GM13976 (cell line): ENCODE results near the gene ZNF396.

Experiments used
- DNase-seq: peaks from one replicate; pipeline ENCODE4 v3.0.0; 2012; ENCODE audit warnings: low spot score
- CTCF ChIP-seq: IDR thresholded peaks from 2 replicates; pipeline ENCODE4 v1.5.1; 2012; ENCODE audit warnings: borderline replicate concordance, mild to moderate bottlenecking; ENCODE audit not compliant: insufficient read depth; ENCODE audit errors: extremely low read depth, missing control alignments, control extremely low read depth
- in situ Hi-C: fragments of 300-500 bp; cut with MboI; formaldehyde crosslinking; loops from one replicate; pipeline ENCODE4 v1.12.0; 2022; ENCODE audit warnings: low sequenced_read_pairs, mixed read lengths, inconsistent platforms; ENCODE audit not compliant: unreplicated experiment

Gene ZNF396

DNA sequence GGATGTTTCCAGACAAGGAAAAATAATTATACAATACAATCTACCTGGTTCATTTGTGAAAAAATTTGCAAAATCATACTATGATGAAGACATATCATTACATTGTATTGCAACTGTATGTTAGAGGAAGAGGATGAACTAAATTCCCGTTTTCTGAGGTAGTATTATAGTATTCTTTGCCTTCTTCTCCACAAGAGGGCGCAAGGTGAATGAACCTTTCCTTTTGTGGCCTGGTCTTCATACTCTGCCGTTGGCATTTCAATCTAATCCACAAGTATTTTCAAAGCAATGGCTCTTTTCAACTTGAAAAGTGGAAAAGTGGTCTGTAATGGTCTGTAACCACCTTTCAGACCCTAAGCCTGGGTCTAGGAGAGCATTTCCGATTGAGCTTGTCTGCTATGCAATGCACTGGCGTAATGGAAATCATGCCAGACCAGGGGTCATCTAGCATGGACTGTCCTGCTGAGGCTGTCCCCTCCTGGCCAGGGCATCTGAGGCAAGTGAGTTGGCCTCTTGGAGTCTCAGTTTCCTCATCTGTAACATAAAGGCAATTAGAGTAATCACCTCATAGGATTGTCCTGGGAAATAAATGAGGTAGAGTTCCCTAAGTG, 30.8 kb upstream of the ZNF396 start:
- DNase-seq: peak; percentile 68
- in situ Hi-C loops: loop anchor here (25.0 kb wide), 1 partner anchor 354 kb away; no protein-coding TSS in a partner anchor

DNA sequence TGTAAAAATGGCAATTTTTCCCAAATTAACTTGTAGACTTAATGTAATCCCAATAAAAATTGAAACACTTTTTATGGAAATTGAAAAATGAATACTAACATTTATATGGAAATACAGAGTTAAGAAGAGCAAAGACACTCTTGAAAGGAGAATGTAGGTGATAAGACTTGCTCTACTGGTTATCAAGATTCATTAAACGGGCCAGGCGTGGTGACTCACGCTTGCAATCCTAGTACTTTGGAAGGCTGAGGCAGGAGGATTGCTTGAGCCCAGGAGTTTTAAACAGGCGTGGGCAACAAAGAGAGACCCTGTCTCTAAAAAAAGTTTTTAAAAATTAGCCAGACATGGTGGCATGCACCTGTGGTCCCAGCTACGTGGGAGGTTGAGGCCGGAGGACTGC, 29.5 kb upstream of the ZNF396 start:
- DNase-seq: no peak
- in situ Hi-C loops: loop anchor here (25.0 kb wide), 1 partner anchor 356 kb away; no protein-coding TSS in a partner anchor
- no peak for TF ChIP-seq CTCF

More for the DNA sequence above, 30.8 kb upstream of the ZNF396 start:
- peak; percentile 68 for TF ChIP-seq CTCF

GRCh38 chr18:35397976-35398375, 20.8 kb upstream of the ZNF396 start:
- no peak for DNase-seq
- no peak for TF ChIP-seq CTCF
- in situ Hi-C loops: loop anchor here (25.0 kb wide), 1 partner anchor 564 kb away; the partner anchor contains the start of gene RMP24

- no peak for TF ChIP-seq CTCF
- in situ Hi-C loops: loop anchor here (25.0 kb wide), 1 partner anchor 569 kb away; the partner anchor contains the start of gene RMP24
- no peak for DNase-seq
These were observed 16.6 kb upstream of the ZNF396 start for GRCh38 chr18:35393716-35394115.

DNA sequence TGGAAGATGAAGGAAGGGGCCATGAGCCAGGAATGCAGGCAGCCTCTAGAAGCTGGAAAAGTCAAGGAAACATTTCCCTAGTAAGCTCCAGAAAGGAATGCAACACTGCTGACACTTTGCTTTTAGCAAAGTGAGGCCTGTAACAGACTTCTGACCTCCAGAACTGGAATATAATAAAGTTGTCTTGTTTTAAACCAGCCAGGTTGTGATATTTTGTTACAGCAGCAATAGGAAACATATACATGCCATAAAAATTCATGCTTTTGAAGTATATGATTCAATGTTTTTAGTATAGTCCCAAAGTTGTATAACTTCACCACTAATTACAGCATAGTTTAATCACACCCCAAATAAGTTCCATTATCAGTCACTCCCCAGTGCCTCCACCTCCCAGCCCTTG, 15.2 kb upstream of the ZNF396 start:
- no peak for DNase-seq
- no peak for TF ChIP-seq CTCF
- in situ Hi-C loops: loop anchor here (25.0 kb wide), 1 partner anchor 570 kb away; the partner anchor contains the start of gene RMP24

DNA sequence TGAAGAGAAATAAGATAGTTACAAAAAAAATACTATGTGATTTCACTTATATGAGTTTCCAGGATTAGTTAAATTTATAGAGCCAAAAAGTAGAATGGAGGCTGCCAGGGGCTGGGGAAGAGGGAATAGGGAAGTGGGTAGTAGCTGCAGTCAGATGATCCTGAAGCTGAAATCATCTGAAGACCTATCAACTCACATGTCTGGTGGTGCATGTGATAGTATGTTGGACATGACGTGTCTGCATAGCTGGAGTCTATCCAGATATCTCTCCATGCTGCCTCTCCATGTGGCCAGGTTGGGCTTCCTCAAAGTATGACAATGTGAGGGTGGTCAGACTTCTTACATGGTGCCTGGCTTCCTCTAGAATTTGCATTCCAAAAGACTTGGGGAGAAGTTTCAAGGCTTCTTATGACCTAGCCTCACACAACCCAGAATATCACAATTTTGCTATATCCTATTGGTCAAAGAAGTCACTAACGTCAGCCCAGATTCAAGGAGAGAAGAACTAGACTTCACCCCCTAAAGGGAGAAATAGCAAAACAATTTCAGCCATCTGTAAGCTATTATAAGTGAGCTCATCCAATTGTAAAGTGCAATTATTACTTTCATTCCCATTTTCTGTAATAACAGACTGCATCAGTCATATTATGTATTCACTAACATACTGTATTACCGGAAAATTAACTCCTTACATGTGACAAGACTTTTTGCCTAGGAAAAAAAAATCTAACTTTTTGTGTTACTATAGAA, 14.0 kb upstream of the ZNF396 start:
- no peak for TF ChIP-seq CTCF
- no peak for DNase-seq
- in situ Hi-C loops: loop anchor here (25.0 kb wide), 1 partner anchor 571 kb away; the partner anchor contains the start of gene RMP24
